Glutamatergic neuron (in vitro differentiated cells): ENCODE results near the gene REM2. TPM values are rescaled to one million over a fixed set of nuclear protein-coding genes. Genes with fewer than 3 reads are reported as not detected.

Source experiments
- DNase-seq: peaks from one replicate; pipeline ENCODE4 v3.0.0; 2022
- H3K27ac Mint-ChIP-seq: one replicate; pipeline ENCODE4 v1.8.0; 2020; ENCODE audit warnings: mild to moderate bottlenecking, mixed read lengths, inconsistent platforms; ENCODE audit not compliant: unreplicated experiment
- H3K27me3 Mint-ChIP-seq: one replicate; pipeline ENCODE4 v1.8.0; 2020; ENCODE audit warnings: mild to moderate bottlenecking, moderate library complexity, mixed read lengths, inconsistent platforms; ENCODE audit not compliant: unreplicated experiment
- H3K36me3 Mint-ChIP-seq: one replicate; pipeline ENCODE4 v1.8.0; 2020; ENCODE audit warnings: mild to moderate bottlenecking, mixed read lengths, inconsistent platforms; ENCODE audit not compliant: unreplicated experiment
- H3K4me1 Mint-ChIP-seq: one replicate; pipeline ENCODE4 v1.8.0; 2020; ENCODE audit warnings: mild to moderate bottlenecking, low read depth, mixed read lengths, inconsistent platforms; ENCODE audit not compliant: unreplicated experiment
- H3K4me3 Mint-ChIP-seq: one replicate; pipeline ENCODE4 v1.8.0; 2020; ENCODE audit warnings: mild to moderate bottlenecking, mixed read lengths, inconsistent platforms; ENCODE audit not compliant: unreplicated experiment
- H3K9me3 Mint-ChIP-seq: one replicate; pipeline ENCODE4 v1.8.0; 2020; ENCODE audit warnings: mild to moderate bottlenecking, moderate library complexity, mixed read lengths, inconsistent platforms; ENCODE audit not compliant: unreplicated experiment
- total RNA-seq: library from RNA; stranded (reverse); fragmentation: NEBNext Ultra II Directional; extraction: Animal tissue kit (Norgen Biotek cat#: 25700); gene quantifications from one replicate; pipeline ENCODE4 v1.2.1, GENCODE V29; 2021; ENCODE audit not compliant: unreplicated experiment
- TF ChIP-seq, protein P1 (sequence below): fragments of 200-600 bp; sonication (generic); IDR thresholded peaks from one replicate; pipeline ENCODE4 v1.5.0; 2021; ENCODE audit not compliant: partially characterized antibody, unreplicated experiment

The REM2 gene
- total RNA-seq, 1 donor from 2014 or later = 73.2 TPM

DNA sequence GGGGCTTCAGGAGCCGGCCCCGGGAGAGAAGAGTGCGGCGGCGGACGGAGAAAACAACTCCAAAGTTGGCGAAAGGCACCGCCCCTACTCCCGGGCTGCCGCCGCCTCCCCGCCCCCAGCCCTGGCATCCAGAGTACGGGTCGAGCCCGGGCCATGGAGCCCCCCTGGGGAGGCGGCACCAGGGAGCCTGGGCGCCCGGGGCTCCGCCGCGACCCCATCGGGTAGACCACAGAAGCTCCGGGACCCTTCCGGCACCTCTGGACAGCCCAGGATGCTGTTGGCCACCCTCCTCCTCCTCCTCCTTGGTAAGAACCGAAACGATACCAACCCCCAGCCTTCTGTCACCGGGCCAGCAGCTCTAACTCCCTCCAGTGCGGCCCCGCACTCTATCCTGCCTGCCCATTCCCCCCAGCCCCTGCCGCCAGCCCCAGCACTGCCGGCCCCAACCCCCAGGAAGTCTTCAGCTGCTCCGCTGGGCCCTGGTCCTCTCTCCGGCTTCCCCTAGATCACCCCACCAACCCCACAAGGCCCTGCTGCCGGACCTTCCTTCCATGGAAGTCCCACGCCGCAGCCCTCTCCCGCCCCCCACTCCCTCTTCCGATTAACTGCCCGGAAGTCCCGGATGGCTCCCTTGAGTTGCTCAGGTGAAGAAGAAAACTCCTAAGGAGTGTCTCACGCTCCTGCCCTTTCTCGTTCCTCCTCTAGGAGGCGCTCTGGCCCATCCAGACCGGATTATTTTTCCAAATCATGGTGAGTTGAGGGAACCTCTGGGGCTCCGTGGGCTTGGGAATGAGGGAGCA is 10.8 kb upstream of the REM2 start:
- Mint-ChIP-seq H3K9me3 (peaks cover 4% of the 10 kb centered on the region), H3K4me1 (peaks cover 10% of the 10 kb centered on the region), H3K4me3 (peak overlapping the region; percentile 82), H3K27me3 (peaks cover 3% of the 10 kb centered on the region), H3K27ac (peak overlapping the region; percentile 3), H3K36me3 (no peaks in the 10 kb centered on the region)
- DNase-seq = peak; percentile 85
- TF ChIP-seq, protein P1, sequence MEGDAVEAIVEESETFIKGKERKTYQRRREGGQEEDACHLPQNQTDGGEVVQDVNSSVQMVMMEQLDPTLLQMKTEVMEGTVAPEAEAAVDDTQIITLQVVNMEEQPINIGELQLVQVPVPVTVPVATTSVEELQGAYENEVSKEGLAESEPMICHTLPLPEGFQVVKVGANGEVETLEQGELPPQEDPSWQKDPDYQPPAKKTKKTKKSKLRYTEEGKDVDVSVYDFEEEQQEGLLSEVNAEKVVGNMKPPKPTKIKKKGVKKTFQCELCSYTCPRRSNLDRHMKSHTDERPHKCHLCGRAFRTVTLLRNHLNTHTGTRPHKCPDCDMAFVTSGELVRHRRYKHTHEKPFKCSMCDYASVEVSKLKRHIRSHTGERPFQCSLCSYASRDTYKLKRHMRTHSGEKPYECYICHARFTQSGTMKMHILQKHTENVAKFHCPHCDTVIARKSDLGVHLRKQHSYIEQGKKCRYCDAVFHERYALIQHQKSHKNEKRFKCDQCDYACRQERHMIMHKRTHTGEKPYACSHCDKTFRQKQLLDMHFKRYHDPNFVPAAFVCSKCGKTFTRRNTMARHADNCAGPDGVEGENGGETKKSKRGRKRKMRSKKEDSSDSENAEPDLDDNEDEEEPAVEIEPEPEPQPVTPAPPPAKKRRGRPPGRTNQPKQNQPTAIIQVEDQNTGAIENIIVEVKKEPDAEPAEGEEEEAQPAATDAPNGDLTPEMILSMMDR = peak; percentile 93

DNA sequence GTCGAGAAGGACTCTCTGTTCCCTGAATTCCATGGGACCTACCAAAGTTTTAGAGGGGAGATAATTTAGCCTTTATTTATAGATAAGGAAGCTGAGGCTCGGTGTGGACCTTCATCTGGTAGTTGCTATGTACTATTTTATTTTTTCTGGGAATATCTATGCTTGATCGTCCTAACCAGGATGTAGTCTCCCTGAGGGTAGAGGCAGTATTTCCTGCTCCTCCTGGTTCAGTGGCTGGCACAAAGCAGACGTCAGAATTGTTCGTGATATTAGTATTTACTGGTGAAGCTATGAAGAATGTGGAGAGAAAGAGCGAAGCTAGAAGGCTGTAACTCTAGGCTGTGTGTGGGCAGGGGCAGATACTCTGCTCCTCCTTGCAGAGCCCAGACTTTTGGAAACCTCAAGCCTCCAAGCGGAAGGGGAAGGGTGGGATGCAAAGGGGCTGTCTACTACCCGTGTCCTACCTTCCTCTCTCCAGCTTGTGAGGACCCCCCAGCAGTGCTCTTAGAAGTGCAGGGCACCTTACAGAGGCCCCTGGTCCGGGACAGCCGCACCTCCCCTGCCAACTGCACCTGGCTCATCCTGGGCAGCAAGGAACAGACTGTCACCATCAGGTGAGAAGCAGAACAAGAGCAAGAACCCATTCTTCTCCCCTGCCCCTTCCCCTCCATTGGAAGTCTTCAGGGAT is 10.0 kb upstream of the REM2 start:
- H3K36me3 Mint-ChIP-seq = no peaks in the 10 kb centered on the region
- DNase-seq = no peak
- peak overlapping the region; percentile 3 for H3K27ac Mint-ChIP-seq
- H3K4me1 Mint-ChIP-seq = peaks cover 10% of the 10 kb centered on the region
- TF ChIP-seq, protein P1 = peak; percentile 20
- H3K27me3 Mint-ChIP-seq = peaks cover 4% of the 10 kb centered on the region
- H3K4me3 Mint-ChIP-seq = peak overlapping the region; percentile 82
- H3K9me3 Mint-ChIP-seq = peaks cover 4% of the 10 kb centered on the region

- Mint-ChIP-seq H3K27ac (no peak overlapping the region), H3K36me3 (no peaks in the 10 kb centered on the region), H3K27me3 (peaks cover 8% of the 10 kb centered on the region), H3K4me1 (peaks cover 10% of the 10 kb centered on the region), H3K4me3 (no peak overlapping the region), H3K9me3 (peaks cover 4% of the 10 kb centered on the region)
- DNase-seq = no peak
- TF ChIP-seq, protein P1 = no peak
Measured at GRCh38 chr14:22875003-22875747, 7.8 kb upstream of the REM2 start.

GRCh38 chr14:22875748-22876319 is 7.2 kb upstream of the REM2 start:
- H3K9me3 Mint-ChIP-seq = peaks cover 2% of the 10 kb centered on the region
- peaks cover 7% of the 10 kb centered on the region for H3K27me3 Mint-ChIP-seq
- H3K27ac Mint-ChIP-seq = no peak overlapping the region
- H3K4me3 Mint-ChIP-seq = no peak overlapping the region
- H3K36me3 Mint-ChIP-seq = no peaks in the 10 kb centered on the region
- TF ChIP-seq, protein P1 = no peak
- no peak for DNase-seq
- peaks cover 8% of the 10 kb centered on the region for H3K4me1 Mint-ChIP-seq
